Ovary (tissue), 10 donors: ENCODE measurements around the gene OR2T10. TPM values are rescaled to one million over a fixed set of nuclear protein-coding genes. Genes with fewer than 3 reads are reported as not detected.
"Not testable (repeated sequence)": the region's sequence is repeated elsewhere in the genome, so short reads cannot be mapped to it uniquely, and the experiment has no call there.

Source experiments
- DNase-seq, 5 donors: peaks; one replicate each; pipeline ENCODE4 v3.0.0-alpha.2; 2019 to 2020
- H3K27ac ChIP-seq, 2 donors: fragments of 200-600 bp; one replicate each; pipeline versions ENCODE4 v1.5.1 to v1.8.0; 2019 to 2022
- H3K27me3 ChIP-seq: fragments of 200-600 bp; one replicate; pipeline ENCODE4 v1.8.0; 2022
- H3K36me3 ChIP-seq: fragments of 200-600 bp; sonication (generic); one replicate; pipeline ENCODE4 v1.5.1; 2019
- H3K4me1 ChIP-seq: one replicate; pipeline ENCODE4 v1.8.1; 2013; ENCODE audit warnings: mild to moderate bottlenecking, moderate library complexity; ENCODE audit not compliant: insufficient read depth
- H3K4me3 ChIP-seq: fragments of 200-600 bp; sonication (generic); one replicate; pipeline ENCODE4 v1.5.1; 2017
- H3K9me3 ChIP-seq, 2 donors: fragments of 200-600 bp in 1 of 2; sonication (generic) in 1 of 2; one replicate each; pipeline versions ENCODE4 v1.5.1 to v1.8.1; 2013 to 2019; ENCODE audit warnings: mild to moderate bottlenecking in 1 of 2, moderate library complexity in 1 of 2
- CTCF ChIP-seq, 3 donors: fragments of 450-650 bp in 2 of 3; fragments of 200-600 bp in 1 of 3; IDR thresholded peaks; one replicate each; pipeline versions ENCODE4 v1.5.1 to v1.8.0; 2016 to 2022; ENCODE audit warnings: antibody characterized with exemption in 3 of 3, mild to moderate bottlenecking in 1 of 3
- EP300 ChIP-seq: sonication (generic); formaldehyde crosslinking; IDR thresholded peaks from one replicate; pipeline ENCODE4 v1.6.1; 2017; ENCODE audit warnings: antibody characterized with exemption
- POLR2A ChIP-seq: fragments of 450-650 bp; IDR thresholded peaks from one replicate; pipeline ENCODE4 v1.6.1; 2017; ENCODE audit warnings: antibody characterized with exemption, mild to moderate bottlenecking, moderate library complexity
- WGBS, 3 donors: extraction: QIAGEN DNeasy Blood & Tissue Kit in 1 of 3; methylation state at CpG; one replicate each; pipeline versions ENCODE4 v1.1.5 to v1.1.7; 2013 to 2017; 5-methylcytosine and 5-hydroxymethylcytosine counted together
- intact Hi-C, 4 donors: fragments of 100-400 bp; cut with DNase I; formaldehyde crosslinking; loops; one replicate each; pipeline versions ENCODE4 v1.11.0 to v1.15.1; 2022 to 2023
- long read RNA-seq, 3 donors: library from polyadenylated mRNA in 2 of 3; unstranded in 2 of 3; transcript quantifications; one replicate each; pipeline ENCODE4 v2.0.0 and lab custom pipeline, GENCODE V29; 2021 to 2026
- polyA plus RNA-seq, 2 donors: library from polyadenylated mRNA; stranded (reverse); fragments of 200-250 nt in 1 of 2; fragments of 350-450 nt in 1 of 2; fragmentation: Illumina TruSeq in 1 of 2; extraction: RNeasy Lipid Tissue Mini Kit (QIAGEN cat#74804) in 1 of 2; gene quantifications; one replicate each; pipeline ENCODE4 v1.2.3, GENCODE V29; 2013 to 2014
- total RNA-seq, 7 donors: library from RNA; depleted of rRNA in 2 of 7; stranded (reverse); fragments of >200 nt in 2 of 7; fragmentation: NEBNext Ultra II Directional in 3 of 7; extraction: Animal tissue kit (Norgen Biotek cat#: 25700) in 3 of 7; gene quantifications; one replicate each; pipeline versions ENCODE4 v1.1.0 to v1.2.4, GENCODE V29; 2016 to 2023
- donor health status: DM: no; HTN: no; CAD: no; lungs with moderate emphysema.
- donor health status: DM: no; HTN: no; CAD: no.
- donor health status: Bipolar disorder and iron deficiency.
- donor health status: DM: yes; HTN: yes; CAD: no.
- donor health status: DM: no; HTN: no; CAD: no.
- donor health status: DM: yes; HTN: yes; CAD: no.

OR2T10 gene
- total RNA-seq (1 to 10 TPM in 1 of 7 donors, not detected in 6; 2.1 TPM), polyA plus RNA-seq (not detected)
- long read RNA-seq, donor 1, result 0 reads
- long read RNA-seq, donor 2, result 0 reads
- long read RNA-seq, donor 3, result 0 reads

- no peaks in the 10 kb centered on the region for H3K9me3 ChIP-seq
- intact Hi-C loops, result no loop called here
- no peak within 1 kb of the TSS for H3K27ac ChIP-seq
- H3K36me3 ChIP-seq, result no peaks in the 10 kb centered on the region
- no peak within 1 kb of the TSS for H3K4me3 ChIP-seq
- H3K27me3 ChIP-seq, result no peaks in the 10 kb centered on the region
- 76 to 86% (median 83%) methylated on average over 6 of the region's 6 CpGs for WGBS, 3 donors
- TF ChIP-seq CTCF (IDR thresholded peaks at IDR 0.05) (no peak), EP300 (no peak), POLR2A (no peak)
- no peaks in the 10 kb centered on the region for H3K4me1 ChIP-seq
- no peak for DNase-seq
Observed at GRCh38 chr1:248597589-248597988, at the start of gene OR2T10. Gene OR2T10 (minus strand): TSS chr1:248597700. CDS start chr1:248593768, 3,932 bp downstream.

- not testable (repeated sequence) for H3K4me3 ChIP-seq, H3K36me3 ChIP-seq, H3K9me3 ChIP-seq, DNase-seq, H3K27ac ChIP-seq, H3K4me1 ChIP-seq, H3K27me3 ChIP-seq
- intact Hi-C loops, result loop anchor here in 2 of 4 donors (10.0 kb wide), 1 partner anchor 200 kb away; the partner anchor contains the start of gene OR2T2 (in 2 of the 2)
- WGBS, 3 donors, result 53 to 76% (median 63%) methylated on average over 2 to 3 of the region's 3 CpGs
Observed at GRCh38 chr1:248645178-248645577, 47.7 kb upstream of the OR2T10 start, which contains the start of gene OR2T35. Gene OR2T35 (minus strand): TSS chr1:248645278. CDS start chr1:248639258, 6,020 bp downstream.

GRCh38 chr1:248642971-248643651 lies 45.6 kb upstream of the OR2T10 start:
- intact Hi-C loops, result loop anchor here in 2 of 4 donors (10.0 kb wide), 1 partner anchor 198 kb away; the partner anchor contains the start of gene OR2T2 (in 2 of the 2)
- no CpG with 5 or more reads among the region's 4 CpGs for WGBS, 3 donors
- not testable (repeated sequence) for H3K27me3 ChIP-seq, H3K4me1 ChIP-seq, H3K36me3 ChIP-seq, H3K27ac ChIP-seq, H3K9me3 ChIP-seq, H3K4me3 ChIP-seq, DNase-seq

GRCh38 chr1:248641583-248641982 lies 44.1 kb upstream of the OR2T10 start:
- not testable (repeated sequence) for H3K27ac ChIP-seq

GRCh38 chr1:248640906-248641305 lies 43.4 kb upstream of the OR2T10 start:
- not testable (repeated sequence) for H3K4me1 ChIP-seq, H3K36me3 ChIP-seq, H3K27ac ChIP-seq, H3K9me3 ChIP-seq, DNase-seq, H3K4me3 ChIP-seq, H3K27me3 ChIP-seq
- no CpG with 5 or more reads among the region's 3 CpGs for WGBS, 3 donors
- intact Hi-C loops, result loop anchor here in 2 of 4 donors (10.0 kb wide), 1 partner anchor 196 kb away; the partner anchor contains the start of gene OR2T2 (in 2 of the 2)

More at GRCh38 chr1:248641583-248641982, 44.1 kb upstream of the OR2T10 start:
- WGBS, 3 donors, result 100% methylated on average over 4 of the region's 5 CpGs; no CpG with 5 or more reads in 2 of the 3 donors
- H3K4me1 ChIP-seq, H3K4me3 ChIP-seq, H3K9me3 ChIP-seq, DNase-seq, H3K36me3 ChIP-seq, H3K27me3 ChIP-seq: not testable (repeated sequence)
- intact Hi-C loops, result loop anchor here in 2 of 4 donors (10.0 kb wide), 1 partner anchor 197 kb away; the partner anchor contains the start of gene OR2T2 (in 2 of the 2)

- H3K4me3 ChIP-seq, H3K27ac ChIP-seq, H3K36me3 ChIP-seq, DNase-seq, H3K27me3 ChIP-seq, H3K4me1 ChIP-seq, H3K9me3 ChIP-seq: not testable (repeated sequence)
- intact Hi-C loops, result loop anchor here in 2 of 4 donors (10.0 kb wide), 1 partner anchor 195 kb away; the partner anchor contains the start of gene OR2T2 (in 2 of the 2)
- WGBS, 3 donors, result no CpG with 5 or more reads among the region's 5 CpGs
Observed at GRCh38 chr1:248639652-248640051, 42.2 kb upstream of the OR2T10 start.

GRCh38 chr1:248636612-248637011 lies 39.1 kb upstream of the OR2T10 start:
- intact Hi-C loops, H3K36me3 ChIP-seq, H3K9me3 ChIP-seq, DNase-seq, H3K4me3 ChIP-seq, H3K4me1 ChIP-seq, H3K27me3 ChIP-seq, H3K27ac ChIP-seq: not testable (repeated sequence)
- 20 to 52% methylated on average over 1 to 2 of the region's 5 CpGs; no CpG with 5 or more reads in 1 of the 3 donors for WGBS, 3 donors

- H3K36me3 ChIP-seq, H3K4me1 ChIP-seq, H3K27ac ChIP-seq, H3K4me3 ChIP-seq, H3K9me3 ChIP-seq, DNase-seq, H3K27me3 ChIP-seq, intact Hi-C loops: not testable (repeated sequence)
- no CpG with 5 or more reads among the region's 2 CpGs for WGBS, 3 donors
Observed at GRCh38 chr1:248634991-248635390, 37.5 kb upstream of the OR2T10 start, which contains the start of gene OR2T11. Gene OR2T11 (minus strand): TSS chr1:248635091. CDS start chr1:248627128, 7,963 bp downstream.
